Ovary (tissue), 9 donors: ENCODE results near the gene TSC2. TPM values are rescaled to one million over a fixed set of nuclear protein-coding genes. Genes with fewer than 3 reads are reported as not detected.

Experiments used
- DNase-seq, 5 donors: peaks; one replicate each; pipeline ENCODE4 v3.0.0-alpha.2; 2019 to 2020
- H3K27ac ChIP-seq, 2 donors: fragments of 200-600 bp; one replicate each; pipeline versions ENCODE4 v1.5.1 to v1.8.0; 2019 to 2022
- H3K27me3 ChIP-seq: fragments of 200-600 bp; one replicate; pipeline ENCODE4 v1.8.0; 2022
- H3K36me3 ChIP-seq: fragments of 200-600 bp; sonication (generic); one replicate; pipeline ENCODE4 v1.5.1; 2019
- H3K4me1 ChIP-seq: one replicate; pipeline ENCODE4 v1.8.1; 2013; ENCODE audit warnings: mild to moderate bottlenecking, moderate library complexity; ENCODE audit not compliant: insufficient read depth
- H3K4me3 ChIP-seq: fragments of 200-600 bp; sonication (generic); one replicate; pipeline ENCODE4 v1.5.1; 2017
- H3K9me3 ChIP-seq, 2 donors: fragments of 200-600 bp in 1 of 2; sonication (generic) in 1 of 2; one replicate each; pipeline versions ENCODE4 v1.5.1 to v1.8.1; 2013 to 2019; ENCODE audit warnings: mild to moderate bottlenecking in 1 of 2, moderate library complexity in 1 of 2
- EP300 ChIP-seq: sonication (generic); formaldehyde crosslinking; IDR thresholded peaks from one replicate; pipeline ENCODE4 v1.6.1; 2017; ENCODE audit warnings: antibody characterized with exemption
- POLR2A ChIP-seq: fragments of 450-650 bp; IDR thresholded peaks from one replicate; pipeline ENCODE4 v1.6.1; 2017; ENCODE audit warnings: antibody characterized with exemption, mild to moderate bottlenecking, moderate library complexity
- WGBS, 3 donors: extraction: QIAGEN DNeasy Blood & Tissue Kit in 1 of 3; methylation state at CpG; one replicate each; pipeline versions ENCODE4 v1.1.5 to v1.1.7; 2013 to 2017; 5-methylcytosine and 5-hydroxymethylcytosine counted together
- intact Hi-C, 4 donors: fragments of 100-400 bp; cut with DNase I; formaldehyde crosslinking; loops; one replicate each; pipeline versions ENCODE4 v1.11.0 to v1.15.1; 2022 to 2023
- polyA plus RNA-seq, 2 donors: library from polyadenylated mRNA; stranded (reverse); fragments of 200-250 nt in 1 of 2; fragments of 350-450 nt in 1 of 2; fragmentation: Illumina TruSeq in 1 of 2; extraction: RNeasy Lipid Tissue Mini Kit (QIAGEN cat#74804) in 1 of 2; gene quantifications; one replicate each; pipeline ENCODE4 v1.2.3, GENCODE V29; 2013 to 2014
- total RNA-seq, 7 donors: library from RNA; depleted of rRNA in 2 of 7; stranded (reverse); fragments of >200 nt in 2 of 7; fragmentation: NEBNext Ultra II Directional in 3 of 7; extraction: Animal tissue kit (Norgen Biotek cat#: 25700) in 3 of 7; gene quantifications; one replicate each; pipeline versions ENCODE4 v1.1.0 to v1.2.4, GENCODE V29; 2016 to 2023
- TF ChIP-seq, protein P1 (sequence below), 3 donors: fragments of 450-650 bp in 2 of 3; fragments of 200-600 bp in 1 of 3; IDR thresholded peaks; one replicate each; pipeline versions ENCODE4 v1.5.1 to v1.8.0; 2016 to 2022; ENCODE audit warnings: antibody characterized with exemption in 3 of 3, mild to moderate bottlenecking in 1 of 3
- donor health status: DM: no; HTN: no; CAD: no; lungs with moderate emphysema.
- donor health status: DM: no; HTN: no; CAD: no.
- donor health status: Bipolar disorder and iron deficiency.
- donor health status: DM: yes; HTN: yes; CAD: no.
- donor health status: DM: no; HTN: no; CAD: no.
- donor health status: DM: yes; HTN: yes; CAD: no.

The TSC2 gene
- total and polyA plus RNA-seq, 9 donors: 47.0 to 150 (median 96.0) TPM

DNA sequence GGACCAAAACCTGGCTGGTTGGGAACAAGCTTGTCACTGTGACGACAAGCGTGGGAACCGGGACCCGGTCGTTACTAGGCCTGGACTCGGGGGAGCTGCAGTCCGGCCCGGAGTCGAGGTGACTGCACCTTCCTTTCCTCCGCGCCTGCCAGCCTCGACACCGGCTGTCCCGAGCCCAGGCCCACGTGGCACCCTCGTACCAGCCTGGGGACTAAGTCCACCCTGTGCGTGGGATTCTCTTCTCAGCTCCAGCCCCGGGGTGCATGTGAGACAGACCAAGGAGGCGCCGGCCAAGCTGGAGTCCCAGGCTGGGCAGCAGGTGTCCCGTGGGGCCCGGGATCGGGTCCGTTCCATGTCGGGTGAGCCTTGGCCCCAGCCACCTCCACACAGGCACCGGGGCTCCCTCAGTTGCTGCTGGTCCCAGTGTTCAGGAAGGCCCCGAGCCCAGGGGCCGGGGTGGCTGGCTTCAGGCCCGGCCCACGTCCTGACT is 31.6 kb downstream of the TSC2 start:
- H3K27me3 ChIP-seq: no peaks in the 10 kb centered on the region
- no peak overlapping the region for H3K4me3 ChIP-seq
- 92% methylated on average over 28 to 30 of the region's 30 CpGs for WGBS, 3 donors
- DNase-seq: no peak
- H3K36me3 ChIP-seq: no peaks in the 10 kb centered on the region
- intact Hi-C loops: loop anchor here in 1 of 4 donors (10.0 kb wide), 1 partner anchor 55 kb away; the partner anchor contains the start of gene PKD1
- no peak overlapping the region for H3K27ac ChIP-seq
- no peaks in the 10 kb centered on the region for H3K9me3 ChIP-seq
- TF ChIP-seq EP300 (no peak), POLR2A (no peak)
- TF ChIP-seq, protein P1, sequence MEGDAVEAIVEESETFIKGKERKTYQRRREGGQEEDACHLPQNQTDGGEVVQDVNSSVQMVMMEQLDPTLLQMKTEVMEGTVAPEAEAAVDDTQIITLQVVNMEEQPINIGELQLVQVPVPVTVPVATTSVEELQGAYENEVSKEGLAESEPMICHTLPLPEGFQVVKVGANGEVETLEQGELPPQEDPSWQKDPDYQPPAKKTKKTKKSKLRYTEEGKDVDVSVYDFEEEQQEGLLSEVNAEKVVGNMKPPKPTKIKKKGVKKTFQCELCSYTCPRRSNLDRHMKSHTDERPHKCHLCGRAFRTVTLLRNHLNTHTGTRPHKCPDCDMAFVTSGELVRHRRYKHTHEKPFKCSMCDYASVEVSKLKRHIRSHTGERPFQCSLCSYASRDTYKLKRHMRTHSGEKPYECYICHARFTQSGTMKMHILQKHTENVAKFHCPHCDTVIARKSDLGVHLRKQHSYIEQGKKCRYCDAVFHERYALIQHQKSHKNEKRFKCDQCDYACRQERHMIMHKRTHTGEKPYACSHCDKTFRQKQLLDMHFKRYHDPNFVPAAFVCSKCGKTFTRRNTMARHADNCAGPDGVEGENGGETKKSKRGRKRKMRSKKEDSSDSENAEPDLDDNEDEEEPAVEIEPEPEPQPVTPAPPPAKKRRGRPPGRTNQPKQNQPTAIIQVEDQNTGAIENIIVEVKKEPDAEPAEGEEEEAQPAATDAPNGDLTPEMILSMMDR (IDR thresholded peaks at IDR 0.05): no peak
- peaks cover 8% of the 10 kb centered on the region for H3K4me1 ChIP-seq

DNA sequence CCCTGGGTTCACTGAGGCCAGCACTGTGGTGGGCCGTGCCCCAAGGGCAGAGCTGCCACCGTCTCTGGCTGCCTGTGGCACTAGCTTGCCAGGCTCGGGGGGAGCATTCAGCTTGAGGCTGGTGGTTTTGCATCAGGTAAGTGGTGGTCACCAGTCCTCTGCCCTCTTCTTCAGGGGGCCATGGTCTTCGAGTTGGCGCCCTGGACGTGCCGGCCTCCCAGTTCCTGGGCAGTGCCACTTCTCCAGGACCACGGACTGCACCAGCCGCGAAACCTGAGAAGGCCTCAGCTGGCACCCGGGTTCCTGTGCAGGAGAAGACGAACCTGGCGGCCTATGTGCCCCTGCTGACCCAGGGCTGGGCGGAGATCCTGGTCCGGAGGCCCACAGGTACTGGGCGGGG is 32.2 kb downstream of the TSC2 start:
- H3K36me3 ChIP-seq: no peaks in the 10 kb centered on the region
- intact Hi-C loops: loop anchor here in 1 of 4 donors (10.0 kb wide), 1 partner anchor 55 kb away; the partner anchor contains the start of gene PKD1
- H3K27ac ChIP-seq: no peak overlapping the region
- H3K4me3 ChIP-seq: no peak overlapping the region
- TF ChIP-seq POLR2A (no peak), EP300 (no peak)
- TF ChIP-seq, protein P1 (IDR thresholded peaks at IDR 0.05): no peak
- H3K9me3 ChIP-seq: no peaks in the 10 kb centered on the region
- H3K4me1 ChIP-seq: peaks cover 8% of the 10 kb centered on the region
- 91 to 92% (median 92%) methylated on average over 16 of the region's 16 CpGs for WGBS, 3 donors
- no peaks in the 10 kb centered on the region for H3K27me3 ChIP-seq
- no peak for DNase-seq

DNA sequence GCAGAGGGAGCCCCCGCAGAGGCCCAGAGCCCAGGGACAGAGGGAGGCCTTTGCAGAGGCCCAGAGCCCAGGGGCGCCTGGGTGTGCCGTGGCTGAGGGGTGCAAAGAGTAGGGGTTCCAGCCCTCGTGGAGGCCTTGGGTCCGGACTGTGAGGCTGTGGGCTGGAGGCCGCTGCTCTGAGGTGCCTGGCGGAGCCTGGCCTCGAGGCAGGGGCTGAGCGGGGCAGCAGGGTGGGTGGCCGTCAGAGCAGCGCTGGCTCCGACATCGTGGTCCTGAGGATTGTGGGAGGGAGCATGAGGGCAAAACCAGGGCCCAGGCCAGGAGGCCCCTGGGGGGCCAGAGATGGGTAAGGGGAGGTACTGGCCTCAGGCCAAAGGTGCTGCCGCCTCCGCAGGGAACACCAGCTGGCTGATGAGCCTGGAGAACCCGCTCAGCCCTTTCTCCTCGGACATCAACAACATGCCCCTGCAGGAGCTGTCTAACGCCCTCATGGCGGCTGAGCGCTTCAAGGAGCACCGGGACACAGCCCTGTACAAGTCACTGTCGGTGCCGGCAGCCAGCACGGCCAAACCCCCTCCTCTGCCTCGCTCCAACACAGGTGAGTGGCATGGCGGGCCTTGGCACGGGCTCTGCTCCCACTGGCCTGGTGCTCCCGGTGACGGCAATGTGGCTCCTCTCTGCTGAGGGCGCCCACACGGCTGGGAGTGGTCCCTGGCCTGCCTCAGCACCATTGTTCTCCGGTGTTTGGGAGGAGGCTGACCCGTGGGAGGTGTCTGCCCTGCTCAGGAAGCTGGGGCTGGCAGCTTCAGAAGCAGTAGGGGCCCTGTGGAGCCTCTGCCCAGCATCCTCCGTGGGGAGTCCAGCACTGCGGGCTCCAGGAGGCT is 33.7 kb downstream of the TSC2 start:
- intact Hi-C loops: no loop called here
- Histone ChIP-seq H3K27me3 (no peaks in the 10 kb centered on the region), H3K4me3 (no peak overlapping the region), H3K27ac (peak overlapping the region; percentile 72 to 76), H3K4me1 (peaks cover 8% of the 10 kb centered on the region), H3K9me3 (no peaks in the 10 kb centered on the region), H3K36me3 (no peaks in the 10 kb centered on the region)
- 65 to 80% (median 72%) methylated on average over 33 to 35 of the region's 35 CpGs for WGBS, 3 donors
- TF ChIP-seq, protein P1 (IDR thresholded peaks at IDR 0.05): no peak
- TF ChIP-seq POLR2A (no peak), EP300 (no peak)
- peak in 1 of 5 donors; percentile 63 for DNase-seq

DNA sequence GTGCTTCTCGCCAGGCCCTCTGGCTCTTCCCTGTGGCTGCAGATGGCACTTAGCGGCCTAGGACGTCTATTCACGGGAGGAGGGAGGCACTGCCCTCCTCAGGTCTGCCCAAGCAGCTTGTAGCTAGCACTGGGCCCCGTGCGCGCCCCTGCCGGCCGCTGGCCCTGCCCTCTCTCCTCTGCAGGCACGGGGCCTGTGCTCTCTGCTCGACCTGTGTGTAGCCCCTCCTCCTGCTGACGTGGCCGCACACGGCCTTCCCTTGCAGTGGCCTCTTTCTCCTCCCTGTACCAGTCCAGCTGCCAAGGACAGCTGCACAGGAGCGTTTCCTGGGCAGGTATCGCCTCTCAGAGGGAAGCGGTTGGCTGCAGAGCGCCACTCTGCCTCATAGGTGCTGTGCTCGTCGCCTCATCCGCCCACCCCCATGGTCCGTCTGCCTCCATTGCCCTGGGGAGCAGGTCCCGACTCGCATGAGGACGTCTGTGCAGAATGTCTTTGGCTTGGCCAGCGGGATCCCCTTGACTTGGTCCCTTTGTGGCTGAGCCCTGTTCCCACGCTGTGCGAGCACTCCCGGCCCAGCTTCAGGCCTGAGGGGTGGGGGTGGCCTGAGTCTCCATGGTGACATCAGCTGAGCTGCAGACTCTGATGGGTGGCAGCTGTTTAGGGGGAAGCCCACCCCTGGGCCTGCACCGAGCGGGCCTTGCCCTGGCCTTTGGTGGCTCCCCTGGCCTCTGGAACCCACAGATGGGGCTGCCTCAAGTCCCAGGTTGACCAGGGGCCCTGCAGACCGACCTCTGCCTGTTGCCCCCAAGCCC is 34.6 kb downstream of the TSC2 start:
- intact Hi-C loops: no loop called here
- Histone ChIP-seq H3K27ac (peak overlapping the region; percentile 72 to 76), H3K4me3 (no peak overlapping the region), H3K9me3 (no peaks in the 10 kb centered on the region), H3K27me3 (no peaks in the 10 kb centered on the region), H3K36me3 (no peaks in the 10 kb centered on the region), H3K4me1 (peaks cover 8% of the 10 kb centered on the region)
- WGBS, 3 donors: 39 to 55% (median 45%) methylated on average over 31 to 32 of the region's 32 CpGs
- no peak for TF ChIP-seq EP300
- TF ChIP-seq, protein P1 (IDR thresholded peaks at IDR 0.05): peak in 2 of 3 donors; percentile 7 to 34
- DNase-seq: peak; percentile 77 to 90 (median 79)
